ENCODE data around the gene DHX34.

DNA sequence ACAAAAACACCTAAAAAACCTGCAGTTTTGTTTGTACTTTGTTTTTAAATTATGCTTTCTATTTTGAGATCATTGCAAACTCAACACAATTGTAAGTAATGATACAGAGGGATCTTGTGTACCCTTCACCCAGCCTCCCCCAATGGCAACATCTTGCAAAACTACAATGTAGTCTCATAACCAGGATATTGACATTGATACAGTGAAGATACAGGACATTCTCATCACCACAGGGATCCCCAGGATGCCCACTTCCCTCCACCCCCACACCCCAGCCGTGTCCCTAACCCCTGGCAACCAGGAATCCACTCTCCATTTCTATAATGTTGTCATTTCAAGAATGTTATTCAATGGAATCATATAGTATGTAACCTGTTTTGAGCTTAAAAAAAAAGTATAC is 27.5 kb upstream of the DHX34 start:
- no peak for TF ChIP-seq ZNF143 (CRISPR knock-in tag; IDR thresholded peaks at IDR 0.05)
- TF ChIP-seq, protein P1, sequence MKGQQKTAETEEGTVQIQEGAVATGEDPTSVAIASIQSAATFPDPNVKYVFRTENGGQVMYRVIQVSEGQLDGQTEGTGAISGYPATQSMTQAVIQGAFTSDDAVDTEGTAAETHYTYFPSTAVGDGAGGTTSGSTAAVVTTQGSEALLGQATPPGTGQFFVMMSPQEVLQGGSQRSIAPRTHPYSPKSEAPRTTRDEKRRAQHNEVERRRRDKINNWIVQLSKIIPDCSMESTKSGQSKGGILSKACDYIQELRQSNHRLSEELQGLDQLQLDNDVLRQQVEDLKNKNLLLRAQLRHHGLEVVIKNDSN (CRISPR knock-in tag; IDR thresholded peaks at IDR 0.05) = no peak
- TF ChIP-seq ZBTB11 (CRISPR knock-in tag; IDR thresholded peaks at IDR 0.05) = no peak
- TF ChIP-seq SIN3B (IDR thresholded peaks at IDR 0.05; ENCODE audit: low read depth) = no peak
- TF ChIP-seq NRF1 (conservative IDR thresholded peaks at IDR 0.05 in 1 of 2, IDR thresholded peaks at IDR 0.05 in 1 of 2) = no peak
